ENCODE results near the gene TRIM27. TPM values are rescaled to one million over a fixed set of nuclear protein-coding genes. Genes with fewer than 3 reads are reported as not detected.

Gene TRIM27, protein sequence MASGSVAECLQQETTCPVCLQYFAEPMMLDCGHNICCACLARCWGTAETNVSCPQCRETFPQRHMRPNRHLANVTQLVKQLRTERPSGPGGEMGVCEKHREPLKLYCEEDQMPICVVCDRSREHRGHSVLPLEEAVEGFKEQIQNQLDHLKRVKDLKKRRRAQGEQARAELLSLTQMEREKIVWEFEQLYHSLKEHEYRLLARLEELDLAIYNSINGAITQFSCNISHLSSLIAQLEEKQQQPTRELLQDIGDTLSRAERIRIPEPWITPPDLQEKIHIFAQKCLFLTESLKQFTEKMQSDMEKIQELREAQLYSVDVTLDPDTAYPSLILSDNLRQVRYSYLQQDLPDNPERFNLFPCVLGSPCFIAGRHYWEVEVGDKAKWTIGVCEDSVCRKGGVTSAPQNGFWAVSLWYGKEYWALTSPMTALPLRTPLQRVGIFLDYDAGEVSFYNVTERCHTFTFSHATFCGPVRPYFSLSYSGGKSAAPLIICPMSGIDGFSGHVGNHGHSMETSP
- 55.2 and 69.5 TPM in 2 replicates for total RNA-seq

DNA sequence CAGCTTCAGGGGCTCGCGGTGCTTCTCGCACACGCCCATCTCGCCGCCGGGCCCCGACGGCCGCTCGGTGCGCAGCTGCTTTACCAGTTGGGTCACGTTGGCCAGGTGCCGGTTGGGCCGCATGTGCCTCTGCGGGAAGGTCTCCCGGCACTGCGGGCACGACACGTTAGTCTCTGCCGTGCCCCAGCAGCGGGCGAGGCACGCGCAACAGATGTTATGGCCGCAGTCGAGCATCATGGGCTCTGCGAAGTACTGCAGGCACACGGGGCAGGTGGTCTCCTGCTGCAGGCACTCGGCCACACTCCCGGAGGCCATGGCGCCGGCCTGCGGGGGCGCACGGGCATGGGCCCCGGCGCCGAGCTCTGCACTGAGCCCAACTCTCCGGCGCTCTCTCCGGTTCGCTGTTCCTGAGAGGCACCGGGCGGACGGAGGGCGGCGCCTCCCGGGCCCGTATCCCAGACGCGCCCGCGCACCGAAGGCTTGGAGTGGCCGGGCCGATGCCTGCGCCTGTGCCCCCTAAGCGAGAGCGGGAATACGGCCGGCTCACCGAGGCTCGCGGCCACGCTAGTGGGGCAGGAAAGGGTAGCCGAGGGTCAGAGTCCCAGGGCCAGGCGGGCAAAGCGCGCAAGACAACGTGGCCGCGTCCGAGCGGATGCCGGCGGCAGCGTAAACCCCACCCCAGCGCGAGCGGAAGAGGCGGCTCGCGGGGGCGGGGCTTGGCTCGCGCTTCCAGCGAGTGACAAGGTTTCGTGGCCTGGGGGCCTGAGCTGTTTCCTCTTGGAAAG lies at the start of gene TRIM27:
TRIM27 (minus strand) TSS at position 668 of the 785 bp plus-strand sequence; CDS start at position 315, 353 bp downstream.

Other genes with a start within 250 kb of the TRIM27 start
- 0.26 and 1.8 TPM in 2 replicates for gene ZNF311, start 81.3 kb upstream of the TRIM27 start, total RNA-seq
- gene OR2W1, start 121.2 kb upstream of the TRIM27 start, total RNA-seq, result not detected in 2 replicates
- gene OR2B3, start 163.3 kb upstream of the TRIM27 start, total RNA-seq, result not detected in 2 replicates
- gene OR2J1, start 175.5 kb upstream of the TRIM27 start, total RNA-seq, result not detected in 2 replicates
- gene OR2J3, start 184.1 kb upstream of the TRIM27 start, total RNA-seq, result not detected in 2 replicates
- not detected in 2 replicates for gene OR2J2, start 246.9 kb upstream of the TRIM27 start, total RNA-seq